H9 (cell line): ENCODE measurements around the gene SLC9A9. TPM values are rescaled to one million over a fixed set of nuclear protein-coding genes. Genes with fewer than 3 reads are reported as not detected.
"Not testable (repeated sequence)": the region's sequence is repeated elsewhere in the genome, so short reads cannot be mapped to it uniquely, and the experiment has no call there.

Experiments
- DNase-seq: peaks from one replicate; pipeline ENCODE4 v3.0.0-alpha.2; 2017
- H2AFZ ChIP-seq: one replicate; pipeline ENCODE4 v1.6.1; 2013; ENCODE audit warnings: mild to moderate bottlenecking, low read length, control low read depth, moderate library complexity
- H2AK5ac ChIP-seq: 2 replicates; pipeline ENCODE4 v1.6.1; 2013; ENCODE audit warnings: low read length, control low read depth, mixed read lengths; ENCODE audit not compliant: insufficient read length
- H2BK120ac ChIP-seq: one replicate; pipeline ENCODE4 v1.6.1; 2013; ENCODE audit warnings: low read depth, mild to moderate bottlenecking, low read length, control low read depth, inconsistent platforms; ENCODE audit not compliant: poor library complexity, severe bottlenecking
- H2BK12ac ChIP-seq: 2 replicates; pipeline ENCODE4 v1.6.1; 2013; ENCODE audit warnings: low read length, control low read depth, mixed read lengths, low read depth; ENCODE audit not compliant: insufficient read length
- H2BK15ac ChIP-seq: 2 replicates; pipeline ENCODE4 v1.6.1; 2013; ENCODE audit warnings: low read depth, low read length, control low read depth
- H2BK20ac ChIP-seq: one replicate; pipeline ENCODE4 v1.6.1; 2013; ENCODE audit warnings: low read depth, mild to moderate bottlenecking, low read length, control low read depth, inconsistent platforms; ENCODE audit not compliant: poor library complexity, severe bottlenecking
- H2BK5ac ChIP-seq: 2 replicates; pipeline ENCODE4 v1.6.1; 2013; ENCODE audit warnings: low read length, control low read depth, mixed read lengths; ENCODE audit not compliant: insufficient read length
- H3K14ac ChIP-seq: 2 replicates; pipeline ENCODE4 v1.6.1; 2013; ENCODE audit warnings: low read length, control low read depth; ENCODE audit not compliant: insufficient read depth
- H3K18ac ChIP-seq: 2 replicates; pipeline ENCODE4 v1.6.1; 2013; ENCODE audit warnings: low read depth, mild to moderate bottlenecking, mixed read lengths, low read length, control low read depth; ENCODE audit not compliant: insufficient read length
- H3K23ac ChIP-seq: 2 replicates; pipeline ENCODE4 v1.6.1; 2013; ENCODE audit warnings: low read length, control low read depth, mixed read lengths, low read depth; ENCODE audit not compliant: insufficient read length
- H3K23me2 ChIP-seq: 2 replicates; pipeline ENCODE4 v1.6.1; 2013; ENCODE audit warnings: low read depth, mild to moderate bottlenecking, mixed read lengths, low read length, control low read depth; ENCODE audit not compliant: insufficient read length, poor library complexity, severe bottlenecking
- H3K27ac ChIP-seq: 2 replicates; pipeline ENCODE4 v1.5.1; 2013; ENCODE audit warnings: low read length, control low read depth, mixed read lengths, low read depth; ENCODE audit not compliant: insufficient read length
- H3K27me3 ChIP-seq: 2 replicates; pipeline ENCODE4 v1.6.1; 2013; ENCODE audit warnings: low read length, control low read depth, inconsistent platforms; ENCODE audit not compliant: insufficient read depth
- H3K4ac ChIP-seq: 2 replicates; pipeline ENCODE4 v1.6.1; 2013; ENCODE audit warnings: low read depth, mild to moderate bottlenecking, control low read depth, inconsistent platforms, low read length, moderate library complexity
- H3K4me1 ChIP-seq: 2 replicates; pipeline ENCODE4 v1.6.1; 2013; ENCODE audit warnings: low read length, control low read depth, inconsistent platforms; ENCODE audit not compliant: insufficient read depth
- H3K4me2 ChIP-seq: 2 replicates; pipeline ENCODE4 v1.6.1; 2013; ENCODE audit warnings: low read length, control low read depth, mixed read lengths; ENCODE audit not compliant: insufficient read length, insufficient read depth
- H3K56ac ChIP-seq: 2 replicates; pipeline ENCODE4 v1.6.1; 2013; ENCODE audit warnings: low read depth, mild to moderate bottlenecking, mixed read lengths, low read length, control low read depth; ENCODE audit not compliant: insufficient read length
- H3K79me1 ChIP-seq: 2 replicates; pipeline ENCODE4 v1.6.1; 2013; ENCODE audit warnings: low read depth, mild to moderate bottlenecking, moderate library complexity, low read length, control low read depth, inconsistent platforms; ENCODE audit not compliant: insufficient read depth, poor library complexity, severe bottlenecking
- H3K79me2 ChIP-seq: 2 replicates; pipeline ENCODE4 v1.6.1; 2013; ENCODE audit warnings: low read length, control low read depth, inconsistent platforms; ENCODE audit not compliant: insufficient read depth
- H3K9ac ChIP-seq: 2 replicates; pipeline ENCODE4 v1.6.1; 2013; ENCODE audit warnings: low read length, control low read depth, mixed read lengths; ENCODE audit not compliant: insufficient read length; ENCODE audit errors: extremely low read depth
- H3K9me3 ChIP-seq: one replicate; pipeline ENCODE4 v1.6.1; 2013; ENCODE audit warnings: low read depth, low read length, inconsistent platforms; ENCODE audit not compliant: control insufficient read depth
- H3T11ph ChIP-seq: one replicate; pipeline ENCODE4 v1.6.1; 2013; ENCODE audit warnings: mild to moderate bottlenecking, low read length, control low read depth, inconsistent platforms
- H4K20me1 ChIP-seq: one replicate; pipeline ENCODE4 v1.6.1; 2013; ENCODE audit not compliant: control insufficient read depth, insufficient read length, insufficient read depth
- H4K5ac ChIP-seq: 2 replicates; pipeline ENCODE4 v1.6.1; 2013; ENCODE audit warnings: low read depth, mild to moderate bottlenecking, mixed read lengths, low read length, control low read depth; ENCODE audit not compliant: insufficient read length
- H4K8ac ChIP-seq: replicated peaks from 2 replicates; pipeline ENCODE4 v1.6.1; 2013; ENCODE audit warnings: low read length, control low read depth, mixed read lengths, low read depth; ENCODE audit not compliant: insufficient read length
- H4K91ac ChIP-seq: 2 replicates; pipeline ENCODE4 v1.6.1; 2013; ENCODE audit warnings: low read depth, mild to moderate bottlenecking, moderate library complexity, mixed read lengths, low read length, control low read depth; ENCODE audit not compliant: insufficient read length
- H3K27ac Mint-ChIP-seq, 3 experiments: 2 replicates in 2 of 3; 3 replicates in 1 of 3; pipeline ENCODE4 v1.8.0; 2020 to 2021; ENCODE audit warnings: mixed read lengths in 3 of 3, mild to moderate bottlenecking in 1 of 3, moderate library complexity in 1 of 3
- H3K27me3 Mint-ChIP-seq: 2 replicates; pipeline ENCODE4 v1.8.0; 2021; ENCODE audit warnings: low read depth, mild to moderate bottlenecking, moderate library complexity, mixed read lengths
- H3K36me3 Mint-ChIP-seq, 3 experiments: 2 replicates in 2 of 3; 3 replicates in 1 of 3; pipeline ENCODE4 v1.8.0; 2020 to 2021; ENCODE audit warnings: low read depth in 3 of 3, mixed read lengths in 3 of 3; ENCODE audit not compliant: insufficient read depth in 1 of 3
- H3K4me1 Mint-ChIP-seq, 2 experiments: 2 replicates each; pipeline ENCODE4 v1.8.0; 2020; ENCODE audit warnings: mixed read lengths in 2 of 2
- H3K4me3 Mint-ChIP-seq, 2 experiments: 2 replicates in 1 of 2; 3 replicates in 1 of 2; pipeline ENCODE4 v1.8.0; 2020 to 2021; ENCODE audit warnings: mild to moderate bottlenecking in 2 of 2, mixed read lengths in 2 of 2, moderate library complexity in 1 of 2
- H3K9me3 Mint-ChIP-seq, 2 experiments: 2 replicates in 1 of 2; 3 replicates in 1 of 2; pipeline ENCODE4 v1.8.0; 2020; ENCODE audit warnings: mild to moderate bottlenecking in 2 of 2, mixed read lengths in 2 of 2, moderate library complexity in 1 of 2
- WGBS: extraction: QIAGEN DNeasy Blood & Tissue Kit; methylation state at CpG from one replicate; pipeline ENCODE4 v1.1.7; 2013; ENCODE audit warnings: missing lambda C conversion rate, low lambda C conversion rate, mixed read lengths; ENCODE audit not compliant: insufficient read length; ENCODE audit errors: extremely low coverage; 5-methylcytosine and 5-hydroxymethylcytosine counted together
- total RNA-seq: library from RNA; stranded (reverse); gene quantifications from 2 replicates; pipeline ENCODE4 v1.2.1, GENCODE V29; 2021
- TF ChIP-seq, protein P1 (sequence below): fragments of 200-600 bp; sonication (generic); conservative IDR thresholded peaks from 3 replicates; pipeline ENCODE4 v1.8.0; 2021; ENCODE audit warnings: antibody characterized with exemption, mild to moderate bottlenecking

SLC9A9 gene
- total RNA-seq, 1 experiment from 2014 or later = 0.35 TPM

DNA sequence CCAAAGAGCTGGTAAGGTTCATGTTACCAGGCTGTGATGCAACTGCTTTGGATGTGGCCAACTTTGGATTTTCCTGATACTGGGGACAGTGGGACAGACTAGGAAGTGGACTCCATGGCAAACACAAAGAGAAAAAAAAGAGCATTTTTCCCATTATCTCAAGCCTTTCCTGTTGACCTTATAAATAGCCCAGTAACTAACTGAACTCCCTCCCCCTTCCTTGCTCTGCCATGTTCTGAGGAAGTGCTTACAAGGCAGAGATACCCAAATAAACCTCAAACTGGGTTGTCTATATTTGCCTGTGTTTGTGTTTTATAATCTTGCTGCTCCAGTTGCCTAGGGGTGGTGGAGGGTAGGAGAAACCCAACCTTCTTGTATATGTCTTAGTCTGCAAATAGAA, 27.3 kb upstream of the SLC9A9 start:
- Histone ChIP-seq H3K27me3 (no peaks in the 10 kb centered on the region), H2BK20ac (no peak overlapping the region), H3K4ac (no peak overlapping the region), H2BK15ac (no peak overlapping the region), H2AFZ (no peak overlapping the region), H2BK5ac (no peak overlapping the region), H3K23me2 (no peaks in the 10 kb centered on the region), H3K9me3 (no peaks in the 10 kb centered on the region), H3T11ph (no peak overlapping the region), H2BK120ac (no peak overlapping the region), H3K9ac (no peak overlapping the region), H3K4me1 (no peaks in the 10 kb centered on the region), H4K8ac (no peak overlapping the region), H4K91ac (no peak overlapping the region), H3K79me1 (no peaks in the 10 kb centered on the region), H3K18ac (no peak overlapping the region), H3K79me2 (no peaks in the 10 kb centered on the region), H3K14ac (no peak overlapping the region), H4K5ac (no peak overlapping the region), H4K20me1 (no peaks in the 10 kb centered on the region), H3K27ac (no peak overlapping the region), H2BK12ac (no peak overlapping the region), H3K23ac (no peak overlapping the region), H2AK5ac (no peak overlapping the region), H3K56ac (no peak overlapping the region), H3K4me2 (no peak overlapping the region)
- Mint-ChIP-seq H3K4me1 (peaks cover 0 to under 1% of the 10 kb centered on the region in 2 experiments; a peak in 1 of 4 replicates), H3K9me3 (no peaks in the 10 kb centered on the region), H3K4me3 (no peak overlapping the region), H3K36me3 (no peaks in the 10 kb centered on the region), H3K27me3 (no peaks in the 10 kb centered on the region), H3K27ac (no peak overlapping the region)
- TF ChIP-seq, protein P1, sequence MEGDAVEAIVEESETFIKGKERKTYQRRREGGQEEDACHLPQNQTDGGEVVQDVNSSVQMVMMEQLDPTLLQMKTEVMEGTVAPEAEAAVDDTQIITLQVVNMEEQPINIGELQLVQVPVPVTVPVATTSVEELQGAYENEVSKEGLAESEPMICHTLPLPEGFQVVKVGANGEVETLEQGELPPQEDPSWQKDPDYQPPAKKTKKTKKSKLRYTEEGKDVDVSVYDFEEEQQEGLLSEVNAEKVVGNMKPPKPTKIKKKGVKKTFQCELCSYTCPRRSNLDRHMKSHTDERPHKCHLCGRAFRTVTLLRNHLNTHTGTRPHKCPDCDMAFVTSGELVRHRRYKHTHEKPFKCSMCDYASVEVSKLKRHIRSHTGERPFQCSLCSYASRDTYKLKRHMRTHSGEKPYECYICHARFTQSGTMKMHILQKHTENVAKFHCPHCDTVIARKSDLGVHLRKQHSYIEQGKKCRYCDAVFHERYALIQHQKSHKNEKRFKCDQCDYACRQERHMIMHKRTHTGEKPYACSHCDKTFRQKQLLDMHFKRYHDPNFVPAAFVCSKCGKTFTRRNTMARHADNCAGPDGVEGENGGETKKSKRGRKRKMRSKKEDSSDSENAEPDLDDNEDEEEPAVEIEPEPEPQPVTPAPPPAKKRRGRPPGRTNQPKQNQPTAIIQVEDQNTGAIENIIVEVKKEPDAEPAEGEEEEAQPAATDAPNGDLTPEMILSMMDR = no peak
- DNase-seq = no peak

DNA sequence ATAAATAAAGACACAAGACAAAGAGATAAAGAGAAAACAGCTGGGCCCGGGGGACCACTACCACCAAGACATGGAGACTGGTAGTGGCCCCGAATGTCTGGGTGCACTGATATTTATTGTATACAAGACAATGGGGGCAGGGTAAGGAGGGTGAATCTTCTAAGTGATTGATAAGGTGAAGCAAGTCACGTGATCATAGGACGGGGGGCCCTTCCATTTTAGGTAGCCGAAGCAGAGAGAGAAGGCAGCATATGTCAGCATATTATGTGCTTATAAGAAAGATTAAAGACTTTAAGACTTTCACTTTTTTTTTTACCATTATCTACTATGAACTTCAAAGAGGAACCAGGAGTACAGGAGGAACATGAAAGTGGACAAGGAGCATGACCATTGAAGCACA, 25.3 kb upstream of the SLC9A9 start:
- H2BK12ac ChIP-seq, H4K20me1 ChIP-seq, H2BK5ac ChIP-seq, H3K4ac ChIP-seq, H3K4me1 ChIP-seq, H3K27ac Mint-ChIP-seq, H3K9ac ChIP-seq, DNase-seq, H3K27me3 Mint-ChIP-seq, H2AK5ac ChIP-seq, H3K4me2 ChIP-seq, H3K36me3 Mint-ChIP-seq, H4K91ac ChIP-seq, H4K5ac ChIP-seq, H2BK120ac ChIP-seq, H3K79me1 ChIP-seq, H3K23ac ChIP-seq, H4K8ac ChIP-seq, H3K27me3 ChIP-seq, H3K27ac ChIP-seq, H3K14ac ChIP-seq, H3K23me2 ChIP-seq, H3K9me3 Mint-ChIP-seq, H3K56ac ChIP-seq, H3K79me2 ChIP-seq, H2BK15ac ChIP-seq, H2AFZ ChIP-seq, H2BK20ac ChIP-seq, H3K9me3 ChIP-seq, H3T11ph ChIP-seq, H3K4me3 Mint-ChIP-seq, H3K18ac ChIP-seq: not testable (repeated sequence)
- peaks cover 8 to 17% of the 10 kb centered on the region in 2 experiments for H3K4me1 Mint-ChIP-seq
- no CpG with 5 or more reads among the region's 5 CpGs for WGBS
